ENCODE data around the gene ZSCAN12. TPM values are rescaled to one million over a fixed set of nuclear protein-coding genes. Genes with fewer than 3 reads are reported as not detected.

The ZSCAN12 gene
- total RNA-seq, 1 experiment from 2014 or later: 12.6 TPM

GRCh38 chr6:28378644-28379043 lies 20.9 kb downstream of the ZSCAN12 start:
- H3K4me1 ChIP-seq (ENCODE audit: insufficient read depth, low read length): no peaks in the 10 kb centered on the region
- no peak overlapping the region for H3K4ac ChIP-seq (ENCODE audit: low read depth, low read length)
- H3K79me2 ChIP-seq (ENCODE audit: insufficient read depth, low read length): no peaks in the 10 kb centered on the region
- H3K27me3 ChIP-seq (ENCODE audit: insufficient read depth, low read length): no peaks in the 10 kb centered on the region
- Mint-ChIP-seq H3K9me3 (no peaks in the 10 kb centered on the region; a peak in 1 of 5 replicates), H3K27ac (no peak overlapping the region), H3K36me3 (ENCODE audit: insufficient read depth in 1 of 3, low read depth in 3 of 3) (peaks cover 26 to 39% (median 37%) of the 10 kb centered on the region in 3 experiments; a peak in 6 of 7 replicates), H3K4me3 (no peak overlapping the region), H3K4me1 (peaks cover 7 to 10% of the 10 kb centered on the region in 2 experiments), H3K27me3 (ENCODE audit: low read depth) (no peaks in the 10 kb centered on the region)
- no peak overlapping the region for H3T11ph ChIP-seq (ENCODE audit: low read length)
- no peak overlapping the region for H3K14ac ChIP-seq (ENCODE audit: insufficient read depth, low read length)
- H2BK20ac ChIP-seq (ENCODE audit: low read depth, low read length, poor library complexity, severe bottlenecking): no peak overlapping the region
- H3K23ac ChIP-seq (ENCODE audit: insufficient read length, low read depth, low read length): no peak overlapping the region
- peaks cover 5% of the 10 kb centered on the region for H3K23me2 ChIP-seq (ENCODE audit: insufficient read length, low read depth, low read length, poor library complexity, severe bottlenecking)
- no peak overlapping the region for H2BK15ac ChIP-seq (ENCODE audit: low read depth, low read length)
- no peak overlapping the region for H3K27ac ChIP-seq (ENCODE audit: insufficient read length, low read depth, low read length)
- no peak overlapping the region for H2AK5ac ChIP-seq (ENCODE audit: insufficient read length, low read length)
- H2BK12ac ChIP-seq (ENCODE audit: insufficient read length, low read depth, low read length): no peak overlapping the region
- H3K56ac ChIP-seq (ENCODE audit: insufficient read length, low read depth, low read length): no peak overlapping the region
- H2BK5ac ChIP-seq (ENCODE audit: insufficient read length, low read length): no peak overlapping the region
- no peak overlapping the region for H2AFZ ChIP-seq (ENCODE audit: low read length)
- no peak overlapping the region for H3K9ac ChIP-seq (ENCODE audit: extremely low read depth, insufficient read length, low read length)
- H4K20me1 ChIP-seq (ENCODE audit: control insufficient read depth, insufficient read depth, insufficient read length): no peaks in the 10 kb centered on the region
- H4K5ac ChIP-seq (ENCODE audit: insufficient read length, low read depth, low read length): no peak overlapping the region
- no peak overlapping the region for H4K91ac ChIP-seq (ENCODE audit: insufficient read length, low read depth, low read length)
- no peak for DNase-seq
- H3K18ac ChIP-seq (ENCODE audit: insufficient read length, low read depth, low read length): no peak overlapping the region
- H3K79me1 ChIP-seq (ENCODE audit: insufficient read depth, low read depth, low read length, poor library complexity, severe bottlenecking): no peaks in the 10 kb centered on the region
- H2BK120ac ChIP-seq (ENCODE audit: low read depth, low read length, poor library complexity, severe bottlenecking): no peak overlapping the region
- no peak for TF ChIP-seq CTCF (conservative IDR thresholded peaks at IDR 0.05)
- no peak overlapping the region for H3K4me2 ChIP-seq (ENCODE audit: insufficient read depth, insufficient read length, low read length)
- H4K8ac ChIP-seq (replicated peaks; ENCODE audit: insufficient read length, low read depth, low read length): no peak overlapping the region
- H3K9me3 ChIP-seq (ENCODE audit: control insufficient read depth, low read depth, low read length): no peaks in the 10 kb centered on the region

Measured in H9 (cell line).